ENCODE data around the gene DVL3. TPM values are rescaled to one million over a fixed set of nuclear protein-coding genes. Genes with fewer than 3 reads are reported as not detected.

Gene DVL3
- total RNA-seq, 1 experiment from 2014 or later: 86.7 TPM

DNA sequence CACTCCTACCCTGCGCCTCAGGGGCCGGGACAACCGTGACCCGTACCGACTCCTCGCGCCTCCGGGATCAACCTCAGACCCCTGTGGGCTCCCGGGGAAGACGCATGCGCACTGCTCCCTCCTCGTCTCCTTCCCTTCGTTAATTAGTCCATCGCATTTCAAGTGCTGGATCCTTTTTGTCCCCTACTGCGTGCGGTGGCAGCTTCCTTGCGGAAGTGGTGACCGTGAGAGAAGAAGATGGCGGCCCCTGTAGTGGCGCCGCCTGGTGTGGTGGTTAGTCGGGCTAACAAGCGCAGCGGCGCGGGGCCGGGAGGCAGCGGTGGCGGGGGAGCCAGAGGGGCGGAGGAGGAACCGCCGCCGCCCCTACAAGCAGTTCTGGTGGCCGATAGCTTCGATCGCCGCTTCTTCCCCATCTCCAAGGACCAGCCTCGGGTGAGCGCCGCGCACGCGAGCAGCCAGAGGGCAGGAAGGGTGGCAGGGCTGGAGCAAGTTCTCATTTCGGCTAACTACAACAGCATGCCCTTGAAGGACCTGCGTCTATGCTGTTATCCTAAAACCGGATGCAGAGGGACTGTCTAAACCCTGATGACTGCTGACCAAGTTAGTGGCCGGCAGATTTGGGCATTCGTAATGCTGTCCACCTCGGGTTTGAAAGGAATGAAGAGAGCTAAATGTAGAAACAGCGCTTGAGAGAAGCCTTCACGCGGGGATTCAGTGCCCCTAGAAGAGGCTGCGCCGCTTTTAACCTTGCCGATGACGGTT is 19.8 kb upstream of the DVL3 start, which contains the start of gene EIF2B5:
Gene EIF2B5 (plus strand): TSS at position 210 of the 762 bp plus-strand sequence. CDS start 28 bp downstream, at position 238.
- ChIA-PET CTCF (interaction anchor here (0.7 to 1.3 kb wide), 5 partner anchors 10 to 240 kb away, joined by 3 to 10 read pairs (median 4); partner anchors contain the start of gene AP2M1), POLR2A (interaction anchor here (0.6 to 1.3 kb wide), 3 partner anchors 38 to 117 kb away, joined by 3 to 5 read pairs (median 3); partner anchors contain the start of genes ABCC5 and ABCF3)
- peak within 1 kb of the TSS; percentile 78 for H3K4me3 ChIP-seq (ENCODE audit: low read depth, low read length)
- intact Hi-C loops (cut with micrococcal nuclease; ENCODE audit: unreplicated experiment): loop anchor here (2.0 kb wide), 1 partner anchor 21 kb away; no protein-coding TSS in a partner anchor
- peaks cover 9% of the 10 kb centered on the region; the same call in 1 of the 2 replicates for H3K4me1 ChIP-seq
- H3K4me1 Mint-ChIP-seq (ENCODE audit: low read depth, unreplicated experiment): peaks cover 7% of the 10 kb centered on the region
- TF ChIP-seq CTCF (IDR thresholded peaks at IDR 0.05; ENCODE audit: insufficient read depth in 1 of 2, low read depth in 1 of 2, low read length in 1 of 2, severe bottlenecking in 1 of 2, unreplicated experiment in 1 of 2): peak in 1 of 2 experiments; percentile 59
- no peaks in the 10 kb centered on the region for H3K27me3 ChIP-seq (replicated peaks; ENCODE audit: control insufficient read depth, insufficient read depth, low read length)
- peak within 1 kb of the TSS; percentile 98 for H3K4me3 Mint-ChIP-seq (ENCODE audit: unreplicated experiment)
- H3K9me3 Mint-ChIP-seq (ENCODE audit: unreplicated experiment): no peaks in the 10 kb centered on the region
- no peaks in the 10 kb centered on the region for H3K36me3 ChIP-seq (ENCODE audit: control insufficient read depth, insufficient read depth, low read length)
- no TSS peak for BruUV-seq (replicated peaks)
- H3K27me3 Mint-ChIP-seq (ENCODE audit: insufficient read depth, unreplicated experiment): no peaks in the 10 kb centered on the region
- peak within 1 kb of the TSS; percentile 93 for H3K27ac Mint-ChIP-seq (ENCODE audit: unreplicated experiment)
- DNase-seq: peak; percentile 89 to 92
- no peaks in the 10 kb centered on the region for H3K9me3 ChIP-seq
- H3K36me3 Mint-ChIP-seq (ENCODE audit: insufficient read depth, unreplicated experiment): peaks cover 19% of the 10 kb centered on the region

DNA sequence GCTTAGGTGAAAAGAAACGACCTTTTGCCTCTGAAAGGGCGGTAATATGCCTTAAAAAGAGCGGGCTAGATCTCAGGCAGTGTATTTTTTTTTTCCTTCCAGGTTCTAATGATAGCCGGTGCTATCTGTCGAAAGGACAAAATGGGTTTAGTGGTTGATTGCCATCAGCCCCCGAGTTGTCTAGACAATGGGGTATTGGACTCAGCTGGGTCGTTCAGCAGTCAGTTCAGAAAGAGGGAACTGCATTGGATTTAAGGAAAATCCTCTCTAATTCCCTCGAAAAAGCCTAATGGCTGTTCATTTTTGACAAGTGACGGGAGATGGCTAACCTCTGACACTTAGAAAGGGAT is 19.3 kb upstream of the DVL3 start:
- peak overlapping the region; percentile 98 for H3K4me3 Mint-ChIP-seq (ENCODE audit: unreplicated experiment)
- ChIA-PET CTCF (interaction anchor here (1.2 kb wide), 1 partner anchor 39 kb away, joined by 10 read pairs; the partner anchor contains the start of gene AP2M1), POLR2A (no interaction called here)
- Histone ChIP-seq H3K36me3 (ENCODE audit: control insufficient read depth, insufficient read depth, low read length) (no peaks in the 10 kb centered on the region), H3K9me3 (no peaks in the 10 kb centered on the region), H3K4me3 (ENCODE audit: low read depth, low read length) (peak overlapping the region; percentile 78), H3K4me1 (peaks cover 9% of the 10 kb centered on the region; the same call in 1 of the 2 replicates), H3K27me3 (replicated peaks; ENCODE audit: control insufficient read depth, insufficient read depth, low read length) (no peaks in the 10 kb centered on the region)
- peaks cover 7% of the 10 kb centered on the region for H3K4me1 Mint-ChIP-seq (ENCODE audit: low read depth, unreplicated experiment)
- intact Hi-C loops (cut with micrococcal nuclease; ENCODE audit: unreplicated experiment): loop anchor here (2.0 kb wide), 1 partner anchor 21 kb away; no protein-coding TSS in a partner anchor
- peak overlapping the region; percentile 93 for H3K27ac Mint-ChIP-seq (ENCODE audit: unreplicated experiment)
- no peak for TF ChIP-seq CTCF (IDR thresholded peaks at IDR 0.05; ENCODE audit: insufficient read depth in 1 of 2, low read depth in 1 of 2, low read length in 1 of 2, severe bottlenecking in 1 of 2, unreplicated experiment in 1 of 2)
- TSS peak; percentile 39 for BruUV-seq (replicated peaks)
- H3K27me3 Mint-ChIP-seq (ENCODE audit: insufficient read depth, unreplicated experiment): no peaks in the 10 kb centered on the region
- H3K9me3 Mint-ChIP-seq (ENCODE audit: unreplicated experiment): no peaks in the 10 kb centered on the region
- DNase-seq: no peak
- H3K36me3 Mint-ChIP-seq (ENCODE audit: insufficient read depth, unreplicated experiment): peaks cover 22% of the 10 kb centered on the region

- Histone ChIP-seq H3K27me3 (replicated peaks; ENCODE audit: control insufficient read depth, insufficient read depth, low read length) (no peaks in the 10 kb centered on the region), H3K4me1 (peaks cover 9% of the 10 kb centered on the region; the same call in 1 of the 2 replicates), H3K36me3 (ENCODE audit: control insufficient read depth, insufficient read depth, low read length) (peaks cover 6% of the 10 kb centered on the region), H3K4me3 (ENCODE audit: low read depth, low read length) (no peak overlapping the region), H3K9me3 (no peaks in the 10 kb centered on the region)
- H3K9me3 Mint-ChIP-seq (ENCODE audit: unreplicated experiment): no peaks in the 10 kb centered on the region
- intact Hi-C loops (cut with micrococcal nuclease; ENCODE audit: unreplicated experiment): no loop called here
- peaks cover 7% of the 10 kb centered on the region for H3K4me1 Mint-ChIP-seq (ENCODE audit: low read depth, unreplicated experiment)
- POLR2A ChIA-PET: no interaction called here
- no peaks in the 10 kb centered on the region for H3K27me3 Mint-ChIP-seq (ENCODE audit: insufficient read depth, unreplicated experiment)
- BruUV-seq (replicated peaks): no TSS peak
- TF ChIP-seq CTCF (IDR thresholded peaks at IDR 0.05; ENCODE audit: insufficient read depth in 1 of 2, low read depth in 1 of 2, low read length in 1 of 2, severe bottlenecking in 1 of 2, unreplicated experiment in 1 of 2): no peak
- no peak for DNase-seq
- CTCF ChIA-PET: no interaction called here
- H3K36me3 Mint-ChIP-seq (ENCODE audit: insufficient read depth, unreplicated experiment): peaks cover 26% of the 10 kb centered on the region
- H3K27ac Mint-ChIP-seq (ENCODE audit: unreplicated experiment): no peak overlapping the region
- no peak overlapping the region for H3K4me3 Mint-ChIP-seq (ENCODE audit: unreplicated experiment)
These were observed 14.7 kb upstream of the DVL3 start for GRCh38 chr3:184140436-184140835.
